HepG2 (cell line): Measurements from ENCODE around the gene PRSS27. TPM values are rescaled to one million over a fixed set of nuclear protein-coding genes. Genes with fewer than 3 reads are reported as not detected.

Experiments
- ATAC-seq: fragments of 200-7000 bp; cut with Tn5 transposase; 3 replicates; pipeline ENCODE4 v1.9.1; 2020; ENCODE audit warnings: mild to moderate bottlenecking, moderate library complexity
- BruUV-seq: library from RNA; stranded (reverse); fragments of 400-500 nt; replicated peaks from 2 replicates; lab custom pipeline; 2021; lab: Mats Ljungman, UMichigan
- CTCF ChIA-PET: fragments of 300-600 bp; formaldehyde crosslinking; extraction: SDS; loops from one replicate; lab custom pipeline; 2021; ENCODE audit warnings: low total read pairs, inconsistent platforms, low intra/inter-chr PET ratio; lab: Yijun Ruan, JAX
- POLR2A ChIA-PET: fragments of 350-600 bp; sonication (Branson Sonifier 250); formaldehyde crosslinking; loops from one replicate; lab custom pipeline; 2020; ENCODE audit warnings: antibody characterized with exemption, inconsistent platforms; lab: Yijun Ruan, JAX
- DNase-seq: peaks from one replicate; pipeline ENCODE4 v3.0.0-alpha.2; 2015; ENCODE audit warnings: low spot score
- FAIRE-seq: peaks from 3 replicates; lab custom pipeline; 2011; peaks lifted over from hg19 to GRCh38; lab: Jason Lieb, UNC
- H2AFZ ChIP-seq: one replicate; pipeline ENCODE4 v1.6.1; 2011; ENCODE audit warnings: low read length, inconsistent platforms
- H3K27ac ChIP-seq: fragments of 300-600 bp; 3 replicates; pipeline ENCODE4 v1.8.0; 2011; ENCODE audit warnings: mixed run types, mild to moderate bottlenecking, mixed read lengths, low read length, inconsistent platforms; ENCODE audit not compliant: insufficient read depth; ENCODE audit errors: extremely low read length
- H3K27me3 ChIP-seq, 2 experiments: fragments of 200-600 bp in 1 of 2; 2 replicates in 1 of 2; 3 replicates in 1 of 2; pipeline versions ENCODE4 v1.6.0 to v1.8.0; 2011; ENCODE audit warnings: low read length in 2 of 2, mild to moderate bottlenecking in 2 of 2, moderate library complexity in 2 of 2, inconsistent platforms in 1 of 2; ENCODE audit not compliant: insufficient read depth in 2 of 2, control insufficient read depth in 1 of 2
- H3K36me3 ChIP-seq, 2 experiments: fragments of 200-600 bp in 1 of 2; replicated peaks in 1 of 2; 2 replicates in 1 of 2; 3 replicates in 1 of 2; pipeline versions ENCODE4 v1.5.1 to v1.8.0; 2011; ENCODE audit warnings: low read length in 2 of 2, inconsistent platforms in 1 of 2; ENCODE audit not compliant: insufficient read depth in 2 of 2, control insufficient read depth in 1 of 2
- H3K4me1 ChIP-seq: 2 replicates; pipeline ENCODE4 v1.5.1; 2012; ENCODE audit warnings: low read length, inconsistent platforms; ENCODE audit not compliant: insufficient read depth
- H3K4me2 ChIP-seq: 2 replicates; pipeline ENCODE4 v1.6.0; 2011; ENCODE audit warnings: low read depth, low read length, inconsistent platforms
- H3K4me3 ChIP-seq, 3 experiments: fragments of 200-600 bp in 1 of 3; sonication (generic), shearing (Covaris generic) in 1 of 3; replicated peaks in 1 of 3; 2 replicates each; pipeline ENCODE4 v1.5.1; 2011 to 2016; ENCODE audit warnings: low read length in 3 of 3, inconsistent platforms in 2 of 3, low read depth in 2 of 3, mild to moderate bottlenecking in 2 of 3, control low read depth in 1 of 3, mixed read lengths in 1 of 3; ENCODE audit not compliant: insufficient read depth in 1 of 3
- H3K79me2 ChIP-seq: one replicate; pipeline ENCODE4 v1.6.1; 2011; ENCODE audit warnings: low read length, inconsistent platforms; ENCODE audit not compliant: insufficient read depth
- H3K9ac ChIP-seq: 2 replicates; pipeline ENCODE4 v1.6.0; 2011; ENCODE audit warnings: mild to moderate bottlenecking, low read depth, low read length, inconsistent platforms; ENCODE audit not compliant: insufficient read depth
- H3K9me3 ChIP-seq: 2 replicates; pipeline ENCODE4 v1.5.1; 2012; ENCODE audit warnings: mild to moderate bottlenecking, low read length
- H4K20me1 ChIP-seq: 2 replicates; pipeline ENCODE4 v1.6.0; 2011; ENCODE audit warnings: inconsistent platforms, mild to moderate bottlenecking, low read length, moderate library complexity; ENCODE audit not compliant: insufficient read depth
- AGO2 ChIP-seq: fragments of 200-400 bp; formaldehyde crosslinking; optimal IDR thresholded peaks from 2 replicates; pipeline ENCODE3; 2017; ENCODE audit warnings: mild to moderate bottlenecking, low read depth, low read length, moderate library complexity
- ARNT2 ChIP-seq: sonication (generic); formaldehyde crosslinking; IDR thresholded peaks from 2 replicates; pipeline ENCODE4 v1.8.0; 2022; ENCODE audit warnings: mild to moderate bottlenecking, low read depth, missing genetic modification reagents, moderate library complexity
- ATF4 ChIP-seq, 2 experiments: fragments of 450-650 bp in 1 of 2; sonication (generic) in 1 of 2; formaldehyde crosslinking; IDR thresholded peaks; 2 replicates each; pipeline versions ENCODE4 v1.5.0 to v1.8.0; 2020 to 2022; ENCODE audit warnings: mild to moderate bottlenecking in 1 of 2, missing genetic modification reagents in 1 of 2
- DZIP1 ChIP-seq: sonication (generic); formaldehyde crosslinking; IDR thresholded peaks from 2 replicates; pipeline ENCODE4 v1.5.0; 2020; ENCODE audit warnings: mild to moderate bottlenecking, missing genetic modification reagents
- ELF1 ChIP-seq: sonication (generic); formaldehyde crosslinking; IDR thresholded peaks from 2 replicates; pipeline ENCODE4 v1.4.0; 2020; ENCODE audit warnings: missing genetic modification reagents
- ELF4 ChIP-seq: sonication (generic); formaldehyde crosslinking; IDR thresholded peaks from 2 replicates; pipeline ENCODE4 v1.5.0; 2020; ENCODE audit warnings: missing genetic modification reagents, mild to moderate bottlenecking, moderate library complexity, borderline replicate concordance
- FOXO4 ChIP-seq: sonication (generic); formaldehyde crosslinking; conservative IDR thresholded peaks from 2 replicates; pipeline ENCODE4 v1.8.1; 2023; ENCODE audit warnings: missing genetic modification reagents
- GLMP ChIP-seq: sonication (generic); formaldehyde crosslinking; IDR thresholded peaks from 2 replicates; pipeline ENCODE4 v1.9.0; 2021; ENCODE audit warnings: missing genetic modification reagents, mild to moderate bottlenecking, borderline replicate concordance
- JUN ChIP-seq: sonication (generic); formaldehyde crosslinking; IDR thresholded peaks from 2 replicates; pipeline ENCODE4 v1.4.0; 2020; ENCODE audit warnings: mild to moderate bottlenecking, missing genetic modification reagents
- MTA3 ChIP-seq: sonication (generic); formaldehyde crosslinking; IDR thresholded peaks from 2 replicates; pipeline ENCODE4 v1.4.0; 2020; ENCODE audit warnings: missing genetic modification reagents
- RBFOX2 ChIP-seq: fragments of 200-400 bp; formaldehyde crosslinking; IDR thresholded peaks from 2 replicates; pipeline ENCODE4 v1.6.1; 2017; ENCODE audit warnings: low read depth, mild to moderate bottlenecking, low read length
- RBM22 ChIP-seq: fragments of 200-400 bp; formaldehyde crosslinking; optimal IDR thresholded peaks from 2 replicates; pipeline ENCODE3; 2017; ENCODE audit warnings: mild to moderate bottlenecking, low read length, moderate library complexity
- RCOR2 ChIP-seq: IDR thresholded peaks from 2 replicates; pipeline ENCODE4 v1.6.1; 2016; ENCODE audit warnings: missing biosample characterization, missing genetic modification reagents
- SKI ChIP-seq: fragments of 450-650 bp; IDR thresholded peaks from one replicate; pipeline ENCODE4 v1.6.1; 2018; ENCODE audit warnings: mild to moderate bottlenecking; ENCODE audit not compliant: partially characterized antibody
- ZFAT ChIP-seq: sonication (generic); formaldehyde crosslinking; conservative IDR thresholded peaks from 2 replicates; pipeline ENCODE4 v1.8.1; 2023; ENCODE audit warnings: missing genetic modification reagents, inconsistent platforms
- ZMAT3 ChIP-seq: sonication (generic); formaldehyde crosslinking; conservative IDR thresholded peaks from 2 replicates; pipeline ENCODE4 v1.7.0; 2021; ENCODE audit warnings: missing genetic modification reagents
- ZNF263 ChIP-seq: sonication (generic); formaldehyde crosslinking; IDR thresholded peaks from 2 replicates; pipeline ENCODE4 v1.4.0; 2020; ENCODE audit warnings: missing genetic modification reagents
- ZNF33B ChIP-seq: sonication (generic); formaldehyde crosslinking; IDR thresholded peaks from 2 replicates; pipeline ENCODE4 v1.5.1; 2020; ENCODE audit warnings: mild to moderate bottlenecking, missing genetic modification reagents
- ZNF562 ChIP-seq: sonication (generic); formaldehyde crosslinking; IDR thresholded peaks from 2 replicates; pipeline ENCODE4 v1.8.0; 2022; ENCODE audit warnings: missing genetic modification reagents, borderline replicate concordance
- WGBS: methylation state at CpG from one replicate; pipeline ENCODE4 v1.1.6; 2017; ENCODE audit warnings: low lambda C conversion rate; 5-methylcytosine and 5-hydroxymethylcytosine counted together
- in situ Hi-C: cut with HindIII; loops from 2 replicates; pipeline ENCODE4 v1.10.0; 2017; ENCODE audit warnings: low pct_unique_long_range_greater_than_20kb; ENCODE audit not compliant: extremely low pct_ligation_motif_present
- intact Hi-C: fragments of 100-400 bp; cut with micrococcal nuclease; formaldehyde crosslinking; loops from one replicate; pipeline ENCODE4 v1.10.0; 2022; ENCODE audit not compliant: unreplicated experiment
- polyA plus RNA-seq, 8 experiments: library from polyadenylated mRNA; depleted of rRNA in 3 of 8; stranded (reverse) in 7 of 8; unstranded in 1 of 8; fragments of >200 nt; fragmentation: Illumina TruSeq in 4 of 8; extraction: Trizol in 4 of 8; gene quantifications; 2 replicates each; pipeline versions ENCODE4 v1.2.1 to v1.2.3, GENCODE V29; 2011 to 2016; ENCODE audit warnings: low read depth in 4 of 8, missing spikeins in 1 of 8, mixed read lengths in 1 of 8; ENCODE audit not compliant: insufficient read depth in 1 of 8
- total RNA-seq, 5 experiments: library from RNA; depleted of rRNA; stranded (reverse); fragments of >200 nt; fragmentation: Illumina TruSeq; extraction: Trizol; gene quantifications; 2 replicates each; pipeline ENCODE4 v1.2.3, GENCODE V29; 2016; ENCODE audit warnings: low read depth in 1 of 5

PRSS27 gene
- total and polyA plus RNA-seq, 2 of the 13 experiments (the other 11 are each of a cell fraction or from before 2014, with no cell fraction given) = 0.20 to 0.73 TPM

GRCh38 chr16:2761886-2762583 is 42.0 kb upstream of the PRSS27 start:
- no TSS peak for BruUV-seq
- in situ Hi-C loops = no loop called here
- no peaks in the 10 kb centered on the region for H3K27me3 ChIP-seq
- H4K20me1 ChIP-seq = peaks cover 23% of the 10 kb centered on the region
- H3K4me1 ChIP-seq = no peaks in the 10 kb centered on the region
- no peak overlapping the region for H3K27ac ChIP-seq
- ChIA-PET POLR2A (interaction anchor here (0.8 to 1.2 kb wide), 3 partner anchors 9 to 16 kb away, joined by 3 to 5 read pairs (median 4); partner anchors contain the start of gene SRRM2), CTCF (no interaction called here)
- no peak overlapping the region for H3K4me2 ChIP-seq
- peaks cover 47% of the 10 kb centered on the region for H3K79me2 ChIP-seq
- intact Hi-C loops = no loop called here
- no peak overlapping the region for H2AFZ ChIP-seq
- ATAC-seq (no peak), DNase-seq (no peak), FAIRE-seq (no peak)
- peaks cover 51 to 99% of the 10 kb centered on the region in 2 experiments for H3K36me3 ChIP-seq
- no peak overlapping the region for H3K4me3 ChIP-seq
- H3K9me3 ChIP-seq = no peaks in the 10 kb centered on the region
- WGBS = 96% methylated on average over 38 of the region's 42 CpGs
- H3K9ac ChIP-seq = no peak overlapping the region
- TF ChIP-seq GLMP (CRISPR knock-in tag) = no peak
- peak; percentile 66 for TF ChIP-seq AGO2
- TF ChIP-seq JUN (CRISPR knock-in tag) = no peak
- no peak for TF ChIP-seq FOXO4 (CRISPR knock-in tag)
- no peak for TF ChIP-seq ZMAT3 (CRISPR knock-in tag)
- no peak for TF ChIP-seq ELF1 (CRISPR knock-in tag)
- 0 out of 2 replicates have a peak, but pooled peaks have one; percentile 7 for TF ChIP-seq RBFOX2
- no peak for TF ChIP-seq ZNF562
- no peak for TF ChIP-seq ZNF33B
- no peak for TF ChIP-seq RCOR2
- TF ChIP-seq RBM22 = peak; percentile 29
- no peak for TF ChIP-seq ELF4
- no peak for TF ChIP-seq DZIP1 (CRISPR knock-in tag)
- no peak for TF ChIP-seq ARNT2 (CRISPR knock-in tag)
- TF ChIP-seq ZNF263 = no peak
- peak; percentile 25 for TF ChIP-seq SKI
- no peak for TF ChIP-seq ATF4 (CRISPR knock-in tag; IDR thresholded peaks at IDR 0.05)
- no peak for TF ChIP-seq MTA3 (CRISPR knock-in tag)
- TF ChIP-seq ZFAT (CRISPR knock-in tag) = no peak
